Measurements from ENCODE around the gene ZNF219. TPM values are rescaled to one million over a fixed set of nuclear protein-coding genes. Genes with fewer than 3 reads are reported as not detected.

The ZNF219 gene
- total and polyA plus RNA-seq, 10 of the 15 experiments (the other 5 are each of a cell fraction or from before 2014, with no cell fraction given), result 0.16 to 6.4 (median 1.9) TPM

DNA sequence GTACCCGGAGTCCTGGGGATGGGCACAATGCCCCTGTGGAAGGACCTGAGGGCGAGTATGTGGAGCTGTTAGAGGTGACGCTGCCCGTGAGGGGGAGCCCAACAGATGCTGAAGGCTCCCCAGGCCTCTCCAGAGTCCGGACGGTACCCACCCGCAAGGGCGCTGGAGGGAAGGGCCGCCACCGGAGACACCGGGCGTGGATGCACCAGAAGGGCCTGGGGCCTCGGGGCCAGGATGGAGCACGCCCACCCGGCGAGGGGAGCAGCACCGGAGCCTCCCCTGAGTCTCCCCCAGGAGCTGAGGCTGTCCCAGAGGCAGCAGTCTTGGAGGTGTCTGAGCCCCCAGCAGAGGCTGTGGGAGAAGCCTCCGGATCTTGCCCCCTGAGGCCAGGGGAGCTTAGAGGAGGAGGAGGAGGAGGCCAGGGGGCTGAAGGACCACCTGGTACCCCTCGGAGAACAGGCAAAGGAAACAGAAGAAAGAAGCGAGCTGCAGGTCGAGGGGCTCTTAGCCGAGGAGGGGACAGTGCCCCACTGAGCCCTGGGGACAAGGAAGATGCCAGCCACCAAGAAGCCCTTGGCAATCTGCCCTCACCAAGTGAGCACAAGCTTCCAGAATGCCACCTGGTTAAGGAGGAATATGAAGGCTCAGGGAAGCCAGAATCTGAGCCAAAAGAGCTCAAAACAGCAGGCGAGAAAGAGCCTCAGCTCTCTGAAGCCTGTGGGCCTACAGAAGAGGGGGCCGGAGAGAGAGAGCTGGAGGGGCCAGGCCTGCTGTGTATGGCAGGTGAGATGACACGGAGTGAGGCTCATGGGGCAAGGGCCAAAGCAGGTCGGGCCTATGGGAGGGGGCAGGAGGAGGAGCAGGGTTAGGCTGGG, 23.8 kb downstream of the ZNF219 start:
- Histone ChIP-seq H3K9ac (ENCODE audit: control insufficient read depth, insufficient read depth, low read length) (no peak overlapping the region), H2AFZ (ENCODE audit: control insufficient read depth, low read depth, low read length) (no peak overlapping the region)
- no TSS peak for BruUV-seq (replicated peaks)

More for the DNA sequence above, 23.8 kb downstream of the ZNF219 start:
- in situ Hi-C loops (cut with MboI) (no loop called here), intact Hi-C loops (cut with micrococcal nuclease; ENCODE audit: unreplicated experiment) (no loop called here)
- Histone ChIP-seq H3K27me3 (replicated peaks in 1 of 2; ENCODE audit: control insufficient read depth in 2 of 2, insufficient read depth in 2 of 2, low read length in 1 of 2) (peaks cover 2 to 10% of the 10 kb centered on the region in 2 experiments), H3K4me2 (ENCODE audit: control insufficient read depth, insufficient read depth) (no peak overlapping the region), H4K20me1 (ENCODE audit: control insufficient read depth, insufficient read depth) (no peaks in the 10 kb centered on the region), H3K4me3 (no peak overlapping the region), H3K9me3 (replicated peaks; ENCODE audit: control insufficient read depth, insufficient read depth, low read length) (no peaks in the 10 kb centered on the region), H3K27ac (ENCODE audit: control insufficient read depth, insufficient read depth) (no peak overlapping the region), H3K4me1 (ENCODE audit: control insufficient read depth, insufficient read depth, low read length) (peaks cover 21% of the 10 kb centered on the region), H3K79me2 (ENCODE audit: control insufficient read depth, insufficient read depth, low read length) (no peaks in the 10 kb centered on the region), H3K36me3 (ENCODE audit: control insufficient read depth in 2 of 2, insufficient read depth in 2 of 2, low read length in 1 of 2) (no peaks in the 10 kb centered on the region)
- ChIA-PET RAD21 (ENCODE audit: unreplicated experiment) (interaction anchor here (0.9 kb wide), 1 partner anchor 18 kb away, joined by 3 read pairs; no protein-coding TSS in a partner anchor), SMC1A (ENCODE audit: uncharacterized antibody, unreplicated experiment) (interaction anchor here (1.0 kb wide), 1 partner anchor 30 kb away, joined by 4 read pairs; no protein-coding TSS in a partner anchor), POLR2A (no interaction called here), CTCF (interaction anchor here (0.6 to 5.6 kb wide), 4 partner anchors 13 to 70 kb away, joined by 3 to 100 read pairs (median 6); partner anchors contain the start of gene TMEM253)
- TF ChIP-seq SPI1 (IDR thresholded peaks at IDR 0.05; ENCODE audit: borderline replicate concordance, insufficient read depth, low read depth, low read length), result no peak
- TF ChIP-seq, protein P1, sequence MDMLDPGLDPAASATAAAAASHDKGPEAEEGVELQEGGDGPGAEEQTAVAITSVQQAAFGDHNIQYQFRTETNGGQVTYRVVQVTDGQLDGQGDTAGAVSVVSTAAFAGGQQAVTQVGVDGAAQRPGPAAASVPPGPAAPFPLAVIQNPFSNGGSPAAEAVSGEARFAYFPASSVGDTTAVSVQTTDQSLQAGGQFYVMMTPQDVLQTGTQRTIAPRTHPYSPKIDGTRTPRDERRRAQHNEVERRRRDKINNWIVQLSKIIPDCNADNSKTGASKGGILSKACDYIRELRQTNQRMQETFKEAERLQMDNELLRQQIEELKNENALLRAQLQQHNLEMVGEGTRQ (IDR thresholded peaks at IDR 0.05; ENCODE audit: borderline replicate concordance, low read depth, low read length), result no peak
- TF ChIP-seq, protein P2, sequence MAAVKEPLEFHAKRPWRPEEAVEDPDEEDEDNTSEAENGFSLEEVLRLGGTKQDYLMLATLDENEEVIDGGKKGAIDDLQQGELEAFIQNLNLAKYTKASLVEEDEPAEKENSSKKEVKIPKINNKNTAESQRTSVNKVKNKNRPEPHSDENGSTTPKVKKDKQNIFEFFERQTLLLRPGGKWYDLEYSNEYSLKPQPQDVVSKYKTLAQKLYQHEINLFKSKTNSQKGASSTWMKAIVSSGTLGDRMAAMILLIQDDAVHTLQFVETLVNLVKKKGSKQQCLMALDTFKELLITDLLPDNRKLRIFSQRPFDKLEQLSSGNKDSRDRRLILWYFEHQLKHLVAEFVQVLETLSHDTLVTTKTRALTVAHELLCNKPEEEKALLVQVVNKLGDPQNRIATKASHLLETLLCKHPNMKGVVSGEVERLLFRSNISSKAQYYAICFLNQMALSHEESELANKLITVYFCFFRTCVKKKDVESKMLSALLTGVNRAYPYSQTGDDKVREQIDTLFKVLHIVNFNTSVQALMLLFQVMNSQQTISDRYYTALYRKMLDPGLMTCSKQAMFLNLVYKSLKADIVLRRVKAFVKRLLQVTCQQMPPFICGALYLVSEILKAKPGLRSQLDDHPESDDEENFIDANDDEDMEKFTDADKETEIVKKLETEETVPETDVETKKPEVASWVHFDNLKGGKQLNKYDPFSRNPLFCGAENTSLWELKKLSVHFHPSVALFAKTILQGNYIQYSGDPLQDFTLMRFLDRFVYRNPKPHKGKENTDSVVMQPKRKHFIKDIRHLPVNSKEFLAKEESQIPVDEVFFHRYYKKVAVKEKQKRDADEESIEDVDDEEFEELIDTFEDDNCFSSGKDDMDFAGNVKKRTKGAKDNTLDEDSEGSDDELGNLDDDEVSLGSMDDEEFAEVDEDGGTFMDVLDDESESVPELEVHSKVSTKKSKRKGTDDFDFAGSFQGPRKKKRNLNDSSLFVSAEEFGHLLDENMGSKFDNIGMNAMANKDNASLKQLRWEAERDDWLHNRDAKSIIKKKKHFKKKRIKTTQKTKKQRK (IDR thresholded peaks at IDR 0.05; ENCODE audit: low read depth, low read length), result no peak
- TF ChIP-seq, protein P3, sequence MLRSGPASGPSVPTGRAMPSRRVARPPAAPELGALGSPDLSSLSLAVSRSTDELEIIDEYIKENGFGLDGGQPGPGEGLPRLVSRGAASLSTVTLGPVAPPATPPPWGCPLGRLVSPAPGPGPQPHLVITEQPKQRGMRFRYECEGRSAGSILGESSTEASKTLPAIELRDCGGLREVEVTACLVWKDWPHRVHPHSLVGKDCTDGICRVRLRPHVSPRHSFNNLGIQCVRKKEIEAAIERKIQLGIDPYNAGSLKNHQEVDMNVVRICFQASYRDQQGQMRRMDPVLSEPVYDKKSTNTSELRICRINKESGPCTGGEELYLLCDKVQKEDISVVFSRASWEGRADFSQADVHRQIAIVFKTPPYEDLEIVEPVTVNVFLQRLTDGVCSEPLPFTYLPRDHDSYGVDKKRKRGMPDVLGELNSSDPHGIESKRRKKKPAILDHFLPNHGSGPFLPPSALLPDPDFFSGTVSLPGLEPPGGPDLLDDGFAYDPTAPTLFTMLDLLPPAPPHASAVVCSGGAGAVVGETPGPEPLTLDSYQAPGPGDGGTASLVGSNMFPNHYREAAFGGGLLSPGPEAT (IDR thresholded peaks at IDR 0.05; ENCODE audit: low read depth), result no peak
- DNase-seq (ENCODE audit: low read depth, low spot score), result no peak
- WGBS (ENCODE audit: insufficient coverage, insufficient replicate concordance, low lambda C conversion rate, missing lambda C conversion rate), result 62% methylated on average over 26 of the region's 26 CpGs
- FAIRE-seq, result no peak
- no peak for ATAC-seq
